Panc1 (cell line): ENCODE data around the gene FFAR2. TPM values are rescaled to one million over a fixed set of nuclear protein-coding genes. Genes with fewer than 3 reads are reported as not detected.

ENCODE experiments used
- ATAC-seq: fragments of 200-7000 bp; cut with Tn5 transposase; 2 replicates; pipeline ENCODE4 v1.9.1; 2020; ENCODE audit warnings: mild to moderate bottlenecking, moderate library complexity
- BruUV-seq: library from RNA; stranded (reverse); fragments of 400-500 nt; replicated peaks from 2 replicates; lab custom pipeline; 2021; lab: Mats Ljungman, UMichigan
- CTCF ChIA-PET: fragments of 300-600 bp; sonication (Branson Sonifier 250); formaldehyde crosslinking; loops from one replicate; lab custom pipeline; 2022; ENCODE audit warnings: antibody characterized with exemption; lab: Charles Lee
- POLR2A ChIA-PET: fragments of 300-600 bp; sonication (Branson Sonifier 250); formaldehyde crosslinking; loops from one replicate; lab custom pipeline; 2022; ENCODE audit warnings: antibody characterized with exemption; lab: Charles Lee
- DNase-seq: peaks from one replicate; pipeline ENCODE4 v3.0.0-alpha.2; 2010; ENCODE audit warnings: low read depth, low spot score
- H3K27ac ChIP-seq: 2 replicates; pipeline ENCODE4 v1.5.1; 2011; ENCODE audit warnings: mild to moderate bottlenecking, low read length, inconsistent platforms
- H3K27me3 ChIP-seq: fragments of 200-500 bp; sonication (Bioruptor generic); 2 replicates; pipeline ENCODE4 v1.6.0; 2014; ENCODE audit warnings: low read length, inconsistent platforms; ENCODE audit not compliant: control insufficient read depth, insufficient read depth
- H3K36me3 ChIP-seq: fragments of 200-500 bp; sonication (Bioruptor generic); 2 replicates; pipeline ENCODE4 v1.5.1; 2014; ENCODE audit warnings: inconsistent platforms, mild to moderate bottlenecking, low read length, moderate library complexity; ENCODE audit not compliant: control insufficient read depth, insufficient read depth
- H3K4me1 ChIP-seq: 2 replicates; pipeline ENCODE4 v1.5.1; 2011; ENCODE audit warnings: inconsistent platforms, mild to moderate bottlenecking, low read length, moderate library complexity; ENCODE audit not compliant: control insufficient read depth, insufficient read depth
- H3K4me3 ChIP-seq, 2 experiments: 2 replicates each; pipeline ENCODE4 v1.5.1; 2011 to 2012; ENCODE audit warnings: low read depth in 2 of 2, low read length in 2 of 2, mild to moderate bottlenecking in 2 of 2, inconsistent platforms in 1 of 2, moderate library complexity in 1 of 2
- H3K9me3 ChIP-seq: fragments of 200-500 bp; sonication (Bioruptor generic); 2 replicates; pipeline ENCODE4 v1.5.1; 2014; ENCODE audit warnings: low read depth, mild to moderate bottlenecking, inconsistent platforms, low read length, moderate library complexity; ENCODE audit not compliant: control insufficient read depth, insufficient read depth
- POLR2AphosphoS5 ChIP-seq: IDR thresholded peaks from 2 replicates; pipeline ENCODE4 v1.6.1; 2012; ENCODE audit warnings: mild to moderate bottlenecking, low read depth, low read length, moderate library complexity
- SIN3A ChIP-seq: IDR thresholded peaks from 2 replicates; pipeline ENCODE4 v1.6.1; 2012; ENCODE audit warnings: low read depth, mild to moderate bottlenecking, low read length, moderate library complexity, borderline replicate concordance; ENCODE audit not compliant: insufficient read depth
- TCF7L2 ChIP-seq: IDR thresholded peaks from 2 replicates; pipeline ENCODE4 v1.6.1; 2011; ENCODE audit warnings: mild to moderate bottlenecking, low read depth, low read length, inconsistent platforms
- in situ Hi-C: cut with HindIII; loops from 2 replicates; pipeline ENCODE4 v1.10.0; 2016; ENCODE audit warnings: low sequenced_read_pairs, low pct_unique_long_range_greater_than_20kb
- intact Hi-C: fragments of 100-400 bp; cut with micrococcal nuclease; formaldehyde crosslinking; loops from one replicate; pipeline ENCODE4 v1.10.0; 2022; ENCODE audit not compliant: unreplicated experiment
- total RNA-seq: library from RNA; stranded (reverse); gene quantifications from one replicate; pipeline ENCODE4 v1.2.1, GENCODE V29; 2021; ENCODE audit not compliant: unreplicated experiment
- TF ChIP-seq, protein P1 (sequence below): fragments of 450-650 bp; IDR thresholded peaks from 2 replicates; pipeline ENCODE4 v1.5.1; 2017; ENCODE audit warnings: mild to moderate bottlenecking
- TF ChIP-seq, protein P2 (sequence below), 2 experiments: IDR thresholded peaks; 2 replicates each; pipeline ENCODE4 v1.6.1; 2011 to 2012; ENCODE audit warnings: low read depth in 2 of 2, control low read depth in 1 of 2, low read length in 1 of 2, mild to moderate bottlenecking in 1 of 2, moderate library complexity in 1 of 2; ENCODE audit not compliant: insufficient read depth in 1 of 2

Gene FFAR2
- total RNA-seq, 1 experiment from 2014 or later: not detected

DNA sequence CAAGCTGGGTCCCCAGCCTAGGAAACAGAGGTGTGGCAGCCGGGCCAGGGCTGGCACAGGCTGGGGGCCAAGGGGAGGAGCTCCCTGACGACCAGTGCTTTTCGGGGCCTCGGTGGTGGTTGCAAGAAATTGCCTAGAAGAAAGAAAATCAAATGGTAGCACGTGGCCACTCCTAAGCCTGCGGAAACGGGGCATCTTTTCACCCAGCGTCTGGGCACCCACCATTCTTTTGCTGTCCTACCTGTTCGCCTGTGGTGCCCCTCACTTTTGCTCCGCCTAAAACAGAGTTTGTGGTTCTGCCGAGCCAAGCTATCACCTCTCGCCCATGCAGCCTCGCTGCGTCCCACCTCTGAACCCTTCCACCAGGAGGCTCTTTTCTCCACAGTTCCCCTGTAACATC lies 49.3 kb downstream of the FFAR2 start:
- POLR2A ChIA-PET: interaction anchor here (0.6 kb wide), 1 partner anchor 18 kb away, joined by 3 read pairs; no protein-coding TSS in a partner anchor
- Histone ChIP-seq H3K36me3 (no peaks in the 10 kb centered on the region), H3K4me3 (no peak overlapping the region), H3K27me3 (peaks cover 5% of the 10 kb centered on the region), H3K4me1 (no peaks in the 10 kb centered on the region), H3K27ac (no peak overlapping the region), H3K9me3 (no peaks in the 10 kb centered on the region)
- in situ Hi-C loops (no loop called here), intact Hi-C loops (loop anchor here (10.0 kb wide), 1 partner anchor 143 kb away; the partner anchor contains the start of gene FFAR3)
- no peak for ATAC-seq
- CTCF ChIA-PET: interaction anchor here (1.4 kb wide), 1 partner anchor 144 kb away, joined by 4 read pairs; no protein-coding TSS in a partner anchor
- BruUV-seq: no TSS peak
- no peak for DNase-seq
- TF ChIP-seq POLR2AphosphoS5: no peak
- no peak for TF ChIP-seq TCF7L2
- TF ChIP-seq, protein P1, sequence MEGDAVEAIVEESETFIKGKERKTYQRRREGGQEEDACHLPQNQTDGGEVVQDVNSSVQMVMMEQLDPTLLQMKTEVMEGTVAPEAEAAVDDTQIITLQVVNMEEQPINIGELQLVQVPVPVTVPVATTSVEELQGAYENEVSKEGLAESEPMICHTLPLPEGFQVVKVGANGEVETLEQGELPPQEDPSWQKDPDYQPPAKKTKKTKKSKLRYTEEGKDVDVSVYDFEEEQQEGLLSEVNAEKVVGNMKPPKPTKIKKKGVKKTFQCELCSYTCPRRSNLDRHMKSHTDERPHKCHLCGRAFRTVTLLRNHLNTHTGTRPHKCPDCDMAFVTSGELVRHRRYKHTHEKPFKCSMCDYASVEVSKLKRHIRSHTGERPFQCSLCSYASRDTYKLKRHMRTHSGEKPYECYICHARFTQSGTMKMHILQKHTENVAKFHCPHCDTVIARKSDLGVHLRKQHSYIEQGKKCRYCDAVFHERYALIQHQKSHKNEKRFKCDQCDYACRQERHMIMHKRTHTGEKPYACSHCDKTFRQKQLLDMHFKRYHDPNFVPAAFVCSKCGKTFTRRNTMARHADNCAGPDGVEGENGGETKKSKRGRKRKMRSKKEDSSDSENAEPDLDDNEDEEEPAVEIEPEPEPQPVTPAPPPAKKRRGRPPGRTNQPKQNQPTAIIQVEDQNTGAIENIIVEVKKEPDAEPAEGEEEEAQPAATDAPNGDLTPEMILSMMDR: no peak
- no peak for TF ChIP-seq SIN3A
- TF ChIP-seq, protein P2, sequence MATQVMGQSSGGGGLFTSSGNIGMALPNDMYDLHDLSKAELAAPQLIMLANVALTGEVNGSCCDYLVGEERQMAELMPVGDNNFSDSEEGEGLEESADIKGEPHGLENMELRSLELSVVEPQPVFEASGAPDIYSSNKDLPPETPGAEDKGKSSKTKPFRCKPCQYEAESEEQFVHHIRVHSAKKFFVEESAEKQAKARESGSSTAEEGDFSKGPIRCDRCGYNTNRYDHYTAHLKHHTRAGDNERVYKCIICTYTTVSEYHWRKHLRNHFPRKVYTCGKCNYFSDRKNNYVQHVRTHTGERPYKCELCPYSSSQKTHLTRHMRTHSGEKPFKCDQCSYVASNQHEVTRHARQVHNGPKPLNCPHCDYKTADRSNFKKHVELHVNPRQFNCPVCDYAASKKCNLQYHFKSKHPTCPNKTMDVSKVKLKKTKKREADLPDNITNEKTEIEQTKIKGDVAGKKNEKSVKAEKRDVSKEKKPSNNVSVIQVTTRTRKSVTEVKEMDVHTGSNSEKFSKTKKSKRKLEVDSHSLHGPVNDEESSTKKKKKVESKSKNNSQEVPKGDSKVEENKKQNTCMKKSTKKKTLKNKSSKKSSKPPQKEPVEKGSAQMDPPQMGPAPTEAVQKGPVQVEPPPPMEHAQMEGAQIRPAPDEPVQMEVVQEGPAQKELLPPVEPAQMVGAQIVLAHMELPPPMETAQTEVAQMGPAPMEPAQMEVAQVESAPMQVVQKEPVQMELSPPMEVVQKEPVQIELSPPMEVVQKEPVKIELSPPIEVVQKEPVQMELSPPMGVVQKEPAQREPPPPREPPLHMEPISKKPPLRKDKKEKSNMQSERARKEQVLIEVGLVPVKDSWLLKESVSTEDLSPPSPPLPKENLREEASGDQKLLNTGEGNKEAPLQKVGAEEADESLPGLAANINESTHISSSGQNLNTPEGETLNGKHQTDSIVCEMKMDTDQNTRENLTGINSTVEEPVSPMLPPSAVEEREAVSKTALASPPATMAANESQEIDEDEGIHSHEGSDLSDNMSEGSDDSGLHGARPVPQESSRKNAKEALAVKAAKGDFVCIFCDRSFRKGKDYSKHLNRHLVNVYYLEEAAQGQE (IDR thresholded peaks at IDR 0.05; ENCODE audit: insufficient read depth in 1 of 2, low read depth in 2 of 2, low read length in 1 of 2): no peak

DNA sequence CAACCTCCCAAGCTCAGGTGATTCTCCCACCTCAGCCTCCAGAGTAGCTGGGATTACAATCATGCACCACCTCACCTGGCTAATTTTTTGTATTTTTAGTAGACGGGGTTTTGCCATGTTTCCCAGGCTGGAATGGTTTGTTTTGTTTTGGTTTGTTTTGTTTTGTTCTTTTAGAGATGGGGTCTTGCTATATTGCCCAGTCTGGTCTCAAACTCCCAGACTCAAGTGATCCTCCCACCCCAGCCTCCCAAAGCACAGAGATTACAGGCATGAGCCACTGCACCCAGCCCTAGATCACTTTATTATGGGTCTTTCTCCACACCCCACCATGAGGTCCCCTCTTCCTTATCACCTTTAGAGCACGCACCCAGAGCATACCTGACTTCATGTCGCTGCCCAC lies 50.2 kb downstream of the FFAR2 start:
- ChIA-PET CTCF (no interaction called here), POLR2A (no interaction called here)
- in situ Hi-C loops (no loop called here), intact Hi-C loops (loop anchor here (10.0 kb wide), 1 partner anchor 143 kb away; the partner anchor contains the start of gene FFAR3)
- Histone ChIP-seq H3K27me3 (no peaks in the 10 kb centered on the region), H3K27ac (no peak overlapping the region), H3K4me3 (no peak overlapping the region), H3K4me1 (no peaks in the 10 kb centered on the region), H3K9me3 (no peaks in the 10 kb centered on the region), H3K36me3 (no peaks in the 10 kb centered on the region)
- TF ChIP-seq TCF7L2: no peak
- TF ChIP-seq, protein P1: no peak
- TF ChIP-seq, protein P2 (IDR thresholded peaks at IDR 0.05; ENCODE audit: insufficient read depth in 1 of 2, low read depth in 2 of 2, low read length in 1 of 2): no peak
- TF ChIP-seq POLR2AphosphoS5: no peak
- TF ChIP-seq SIN3A: no peak
- ATAC-seq (no peak), DNase-seq (no peak)
- no TSS peak for BruUV-seq
